ENCODE measurements around the gene FAM234B.

Gene FAM234B, protein sequence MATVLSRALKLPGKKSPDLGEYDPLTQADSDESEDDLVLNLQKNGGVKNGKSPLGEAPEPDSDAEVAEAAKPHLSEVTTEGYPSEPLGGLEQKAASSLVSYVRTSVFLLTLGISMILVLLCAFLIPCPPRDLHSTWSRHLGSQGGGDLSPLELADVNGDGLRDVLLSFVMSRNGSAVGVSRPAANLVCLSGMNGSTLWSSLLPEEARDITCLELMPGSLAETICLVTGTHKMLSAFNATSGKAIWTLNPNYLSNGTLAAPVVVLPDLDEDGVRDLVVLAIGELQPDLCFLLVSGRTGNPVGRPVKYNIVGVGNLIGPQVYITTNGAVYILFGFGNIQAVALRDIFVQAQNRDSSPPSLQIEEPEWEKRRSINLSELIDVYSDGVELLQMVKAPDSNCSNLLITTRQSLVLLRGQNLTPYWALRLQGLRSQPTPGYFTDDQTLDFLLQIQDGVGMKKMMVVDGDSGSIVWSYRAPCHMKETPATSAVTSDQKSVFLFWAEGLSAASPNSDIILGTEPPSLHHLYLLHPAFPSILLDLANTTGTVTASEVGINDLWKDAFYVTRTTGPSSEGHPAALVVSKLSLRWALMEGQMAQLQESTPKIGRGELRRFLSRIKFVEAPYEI

DNA sequence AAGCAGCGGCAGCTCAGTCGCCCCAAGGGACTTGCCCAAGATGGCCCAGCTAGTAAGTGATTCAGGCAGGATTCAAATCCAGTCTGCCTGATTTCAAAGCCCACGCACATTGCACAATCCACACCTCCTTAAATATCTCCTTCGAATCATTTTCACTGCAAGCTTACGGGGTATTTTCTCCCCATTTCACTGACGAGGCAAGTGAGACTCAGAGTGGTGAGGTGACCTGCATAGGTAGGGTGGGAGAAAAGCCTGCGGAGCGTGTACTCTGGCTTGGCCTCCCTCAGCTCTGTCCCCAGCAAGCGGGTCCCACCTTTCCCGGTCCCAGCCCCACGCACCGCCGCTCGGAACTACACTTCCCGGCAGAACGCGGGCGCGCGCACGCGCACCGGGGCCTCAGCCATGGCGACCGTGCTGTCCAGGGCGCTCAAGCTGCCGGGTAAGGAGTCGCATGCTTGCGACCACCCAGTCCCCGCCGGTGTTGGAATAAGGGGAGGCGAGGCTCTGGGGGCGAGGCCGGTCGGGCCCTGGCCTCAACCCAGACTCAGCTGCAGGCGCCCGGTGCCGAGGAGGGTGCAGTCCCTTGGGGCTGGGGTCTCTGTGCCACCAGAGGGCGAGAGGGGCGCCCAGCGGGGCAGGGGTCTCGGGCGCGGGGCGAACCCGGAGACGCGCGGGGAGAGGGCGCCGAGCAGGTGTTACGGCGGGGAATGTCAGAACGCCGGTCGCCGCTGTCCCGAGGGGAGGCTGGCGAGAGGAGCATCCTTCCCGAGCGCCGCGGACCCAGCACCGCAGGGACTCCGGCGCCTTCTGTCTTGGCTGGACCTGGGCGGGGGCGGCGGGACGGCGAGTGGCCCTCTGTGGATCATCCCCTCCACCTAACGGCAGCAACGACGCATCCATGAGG, at the start of gene FAM234B:
Gene FAM234B, plus strand, starts transcription at position 380 of the 904 bp plus-strand sequence. Its CDS starts 23 bp downstream, at position 403.
- peak; percentile 76 for DNase-seq (ENCODE audit: low spot score)

DNA sequence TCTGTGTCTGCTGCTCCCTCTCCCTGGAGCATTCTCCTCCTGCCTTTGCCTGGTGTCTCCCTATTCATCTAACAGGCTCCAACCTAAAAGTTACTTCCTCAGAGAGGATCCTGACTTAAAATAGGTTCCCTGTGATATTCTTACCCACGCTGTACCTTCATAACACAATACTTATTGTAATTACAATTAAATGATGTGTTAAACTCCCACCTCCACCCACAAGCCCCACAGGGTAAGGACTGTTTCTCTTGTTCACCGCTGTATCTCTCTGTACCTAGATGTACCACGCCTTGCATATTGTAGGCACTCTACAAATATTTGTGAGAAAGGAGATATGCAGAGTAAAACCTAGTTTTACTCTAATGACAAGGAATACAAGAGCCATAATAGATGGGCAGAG, 49.1 kb upstream of the FAM234B start:
- DNase-seq (ENCODE audit: low spot score), result no peak

DNA sequence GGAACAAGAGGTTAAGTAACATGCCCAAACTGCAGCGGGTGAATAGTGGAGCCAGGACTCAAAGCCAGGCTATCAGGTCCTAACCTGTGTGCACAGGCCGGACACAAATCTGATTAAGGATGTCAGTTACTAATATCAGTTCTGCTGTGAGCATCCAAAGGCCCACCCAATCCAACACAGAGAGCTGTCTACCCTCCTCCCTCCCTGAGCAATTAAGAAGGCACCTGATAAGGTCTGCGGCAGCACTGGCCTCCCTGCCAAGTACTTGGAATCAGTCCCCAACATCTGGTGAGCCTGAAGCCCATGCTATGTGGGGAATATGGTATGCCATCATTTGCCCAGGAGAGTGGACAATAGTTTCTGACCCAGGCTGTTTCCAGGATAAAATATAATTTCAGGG, 48.0 kb upstream of the FAM234B start:
- DNase-seq (ENCODE audit: low spot score), result no peak

DNA sequence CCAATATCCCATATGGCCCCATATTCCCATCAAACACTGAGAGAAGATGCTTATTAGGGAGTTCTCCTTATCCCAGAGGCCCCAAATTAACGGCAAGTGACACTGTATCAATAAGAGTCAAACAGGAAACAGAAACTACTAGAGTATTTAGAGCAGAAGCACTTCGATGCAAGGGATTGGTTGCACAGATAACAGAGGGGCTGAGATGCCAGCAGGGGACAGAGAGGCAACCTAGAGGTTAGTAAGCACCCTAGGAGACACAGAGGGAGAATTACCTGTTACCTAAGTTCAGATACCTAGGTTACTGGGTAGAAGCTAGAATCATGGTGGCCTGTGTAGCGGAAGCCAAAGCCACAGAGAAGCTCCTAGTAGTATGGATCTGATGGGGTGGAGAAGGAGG, 47.0 kb upstream of the FAM234B start:
- no peak for DNase-seq (ENCODE audit: low spot score)

DNA sequence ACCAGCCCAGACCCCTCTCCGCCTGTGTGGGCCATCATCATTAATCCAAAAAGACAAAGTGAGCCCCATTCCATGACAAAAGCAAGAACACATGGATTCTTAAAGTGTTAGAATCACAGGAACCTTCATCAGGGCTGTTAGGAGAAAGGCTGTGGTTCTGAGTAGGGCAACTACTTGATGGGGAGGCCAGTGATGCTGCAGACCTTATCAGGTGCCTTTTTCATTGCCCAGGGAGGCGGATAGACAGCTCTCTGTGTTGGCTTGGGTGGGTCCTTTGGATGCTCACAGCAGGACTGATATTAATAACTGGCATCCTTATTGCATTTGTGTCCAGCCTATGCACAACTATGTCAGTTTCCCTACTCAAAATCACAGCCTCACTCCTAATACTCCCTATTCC, 46.4 kb upstream of the FAM234B start:
- no peak for DNase-seq (ENCODE audit: low spot score)

DNA sequence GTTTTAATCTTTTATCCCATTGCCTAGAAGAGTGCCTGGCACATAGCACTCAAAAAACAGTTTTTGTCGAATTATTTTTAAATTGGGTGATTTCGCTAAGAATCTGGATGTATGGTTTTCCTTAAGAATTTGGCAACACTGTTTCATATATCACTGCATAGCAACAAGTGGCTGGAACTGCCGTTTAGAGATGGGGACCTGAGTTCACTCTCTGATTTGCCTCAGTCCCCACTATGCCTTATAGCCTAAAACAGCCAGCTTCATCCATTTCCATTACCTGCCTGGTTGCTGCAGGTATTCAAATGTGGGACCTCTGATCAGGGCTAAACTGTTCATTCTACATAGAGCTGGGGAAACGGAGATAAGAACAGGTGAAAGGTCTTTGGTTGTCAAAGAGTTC, 45.9 kb upstream of the FAM234B start:
- no peak for DNase-seq (ENCODE audit: low spot score)

DNA sequence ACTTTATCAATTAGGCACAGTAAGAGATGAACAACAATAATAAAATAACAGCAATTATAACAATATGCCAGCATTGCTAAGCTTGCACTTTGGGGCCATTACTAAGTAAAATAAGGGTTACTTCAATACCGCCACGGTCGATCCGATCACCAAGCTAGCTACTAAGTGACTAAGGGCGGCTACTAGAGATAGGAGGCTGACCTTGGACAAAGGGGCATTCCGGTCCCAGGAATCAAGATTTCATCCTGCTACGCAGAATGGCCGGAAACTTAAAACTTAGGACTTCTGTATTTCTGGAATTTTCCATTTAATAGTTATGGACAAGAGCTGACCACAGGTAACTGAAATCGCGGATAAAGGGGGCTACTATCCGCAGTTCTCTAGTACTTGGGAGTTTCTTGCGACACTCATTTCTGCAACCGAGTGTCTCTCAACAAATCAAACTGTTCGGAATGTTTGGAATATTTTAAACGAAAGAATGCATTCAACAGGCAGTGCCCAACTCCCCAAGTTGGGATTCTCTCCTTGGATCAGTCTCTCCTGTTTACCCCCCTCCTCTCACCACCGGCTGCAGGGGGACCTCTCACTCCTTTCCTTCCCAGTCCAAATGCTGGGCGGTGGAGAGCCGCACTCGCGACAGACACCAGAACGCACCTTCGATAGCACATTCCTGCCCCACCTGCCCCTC, 44.8 kb upstream of the FAM234B start:
- no peak for DNase-seq (ENCODE audit: low spot score)

DNA sequence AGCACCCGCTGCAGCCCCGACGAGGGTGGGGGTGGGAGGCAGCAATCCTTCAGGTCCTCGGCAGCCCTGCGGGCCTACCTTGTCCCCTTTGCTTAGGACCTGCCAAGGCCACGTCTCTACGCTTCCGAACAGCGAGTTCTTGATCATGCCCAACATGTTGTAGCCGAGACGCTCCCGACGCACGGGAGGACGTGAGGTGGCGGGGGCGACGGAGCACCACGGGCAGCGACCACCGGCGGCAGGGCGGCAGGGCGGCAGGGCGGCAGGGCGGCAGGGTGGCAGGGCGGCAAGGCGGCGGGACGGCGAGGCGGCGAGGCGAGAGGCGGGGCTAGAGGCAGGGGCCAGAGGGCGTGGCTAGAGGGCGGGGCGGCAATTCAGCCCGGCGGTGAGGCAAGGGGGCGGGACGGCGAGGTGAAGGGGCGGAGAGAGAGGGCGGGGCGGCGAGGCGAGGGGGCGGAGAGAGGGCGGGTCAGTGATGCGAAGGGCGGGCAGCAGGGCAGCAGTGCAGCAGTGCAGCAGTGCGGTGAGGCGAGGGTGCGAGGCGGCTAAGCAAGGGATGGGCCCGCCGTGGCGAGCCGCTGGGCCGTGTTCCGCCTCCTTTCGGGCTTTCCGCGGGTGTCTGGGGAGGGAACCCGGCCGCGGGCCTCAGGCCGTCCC, 44.1 kb upstream of the FAM234B start, which contains the start of gene HEBP1:
Gene HEBP1, minus strand, starts transcription at position 307 of the 657 bp plus-strand sequence. Its CDS starts 151 bp downstream, at position 156.
- peak; percentile 93 for DNase-seq (ENCODE audit: low spot score)

DNA sequence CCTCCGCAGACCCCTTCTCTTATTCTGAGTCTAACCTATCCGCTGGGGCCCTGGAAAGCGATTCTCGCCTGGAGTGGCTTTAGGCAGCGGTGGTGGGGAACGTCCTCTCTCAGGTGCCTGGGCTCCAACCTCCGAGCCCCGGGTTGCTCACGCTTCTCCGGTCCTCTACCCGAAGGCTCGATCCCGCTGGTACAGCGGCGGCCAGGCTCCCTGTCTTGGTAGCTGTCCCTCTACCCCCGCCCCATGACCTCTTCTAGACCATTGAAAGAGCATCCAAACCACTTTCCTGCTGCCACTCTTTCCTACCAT, 43.6 kb upstream of the FAM234B start:
- DNase-seq (ENCODE audit: low spot score), result peak; percentile 74

DNA sequence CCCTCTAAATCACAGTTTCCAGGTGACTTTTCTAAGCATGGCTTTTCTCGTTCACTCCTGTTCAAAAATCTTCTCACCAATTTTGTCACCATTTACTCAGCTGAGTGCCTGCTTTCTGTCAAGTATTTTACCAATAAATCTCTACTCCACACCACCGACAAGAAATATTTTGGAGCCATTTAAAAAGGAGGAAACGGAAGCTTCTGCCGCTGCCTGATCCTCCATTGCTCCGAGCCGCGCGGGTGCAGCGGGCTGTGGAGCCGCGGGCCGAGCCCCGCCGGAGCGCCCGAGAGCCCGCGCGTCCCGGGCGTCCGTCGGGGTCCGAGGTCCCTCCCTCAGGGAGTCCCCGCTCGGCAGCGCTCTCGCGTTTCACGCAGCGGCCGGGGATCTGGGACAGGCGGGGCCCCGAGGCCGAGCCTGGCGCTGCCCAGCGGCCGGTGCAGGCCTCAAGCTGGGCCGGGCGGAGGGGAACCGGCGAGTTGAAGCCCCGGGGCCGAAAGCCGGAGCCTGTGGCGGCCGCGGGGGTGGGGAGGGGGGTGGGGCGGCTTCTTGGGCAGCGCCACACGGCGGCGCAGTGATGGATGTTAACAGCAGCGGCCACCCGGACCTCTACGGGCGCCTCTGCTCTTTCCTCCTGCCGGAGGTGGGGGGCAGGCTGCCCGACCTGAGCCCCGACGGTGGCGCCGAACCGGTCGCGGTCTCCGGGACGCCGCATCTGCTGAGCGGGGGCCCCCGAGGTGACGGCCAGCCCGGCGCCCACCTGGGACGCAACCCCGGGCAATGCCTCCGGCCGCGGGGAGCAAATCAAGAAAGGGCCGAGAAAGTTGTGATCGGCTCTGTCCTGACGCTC, 43.0 kb upstream of the FAM234B start:
- peak; percentile 74 for DNase-seq (ENCODE audit: low spot score)

DNA sequence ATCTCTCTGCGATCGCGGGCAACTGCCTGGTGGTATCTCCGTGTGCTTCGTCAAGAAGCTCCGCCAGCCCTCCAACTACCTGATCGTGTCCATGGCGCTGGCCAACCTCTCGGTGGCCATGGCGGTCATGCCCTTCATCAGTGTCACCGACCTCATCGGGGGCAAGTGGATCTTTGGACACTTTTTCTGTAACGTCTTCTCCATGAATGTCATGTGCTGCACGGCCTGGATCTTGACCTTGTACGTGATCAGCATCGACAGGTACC, 42.5 kb upstream of the FAM234B start:
- DNase-seq (ENCODE audit: low spot score), result no peak

DNA sequence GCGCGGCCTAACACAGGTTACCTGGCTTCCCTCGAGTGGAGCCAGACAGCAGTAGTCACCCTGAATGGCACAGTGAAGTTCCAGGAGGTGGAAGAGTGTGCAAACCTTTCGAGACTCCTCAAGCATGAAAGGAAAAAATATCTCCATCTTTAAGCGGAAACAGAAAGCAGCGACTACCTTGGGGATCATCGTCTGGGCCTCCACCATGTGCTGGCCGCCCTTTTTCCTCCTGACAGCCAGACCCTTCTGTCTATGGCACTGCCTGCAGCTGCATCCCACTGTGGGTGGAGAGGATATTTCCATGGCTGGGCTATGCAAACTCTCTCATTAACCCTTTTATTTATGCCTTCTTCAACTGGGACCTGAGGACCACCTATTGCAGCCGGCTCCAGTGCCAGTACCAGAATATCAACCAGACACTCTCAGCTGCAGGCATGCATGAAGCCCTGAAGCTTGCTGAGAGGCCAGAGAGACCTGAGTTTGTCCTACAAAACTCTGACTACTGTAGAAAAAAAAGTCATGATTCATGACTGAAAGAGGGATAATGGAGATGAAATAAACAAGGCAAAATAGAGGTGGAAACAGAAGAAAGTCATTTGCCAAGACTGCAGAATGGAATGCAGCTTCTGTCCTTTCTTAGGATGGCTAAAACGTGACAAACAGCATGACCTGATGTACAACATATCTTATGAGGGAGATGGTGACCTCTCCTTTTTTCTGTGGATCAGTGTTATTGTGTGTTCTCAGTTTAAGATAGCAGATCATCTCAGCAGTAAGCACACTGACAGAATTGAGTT, 41.7 kb upstream of the FAM234B start:
- no peak for DNase-seq (ENCODE audit: low spot score)

DNA sequence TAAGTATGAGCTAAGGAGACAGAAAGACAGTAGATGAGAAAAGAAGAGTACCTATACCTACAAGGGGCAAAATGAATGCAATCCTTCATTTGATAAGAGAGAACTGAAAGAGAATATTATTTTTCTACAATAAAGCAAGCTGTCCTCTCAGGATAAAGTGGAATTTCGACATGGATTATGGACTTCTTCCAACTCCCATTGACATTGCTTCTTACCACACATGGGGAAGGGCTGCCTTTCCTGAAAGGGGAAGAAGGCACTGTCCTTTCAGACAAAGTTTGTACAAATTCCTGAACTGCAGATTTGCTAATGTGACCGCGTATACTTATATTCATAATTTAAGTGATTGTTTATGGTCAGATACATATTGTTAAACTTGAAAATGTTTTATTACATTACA, 39.8 kb upstream of the FAM234B start:
- DNase-seq (ENCODE audit: low spot score), result no peak

DNA sequence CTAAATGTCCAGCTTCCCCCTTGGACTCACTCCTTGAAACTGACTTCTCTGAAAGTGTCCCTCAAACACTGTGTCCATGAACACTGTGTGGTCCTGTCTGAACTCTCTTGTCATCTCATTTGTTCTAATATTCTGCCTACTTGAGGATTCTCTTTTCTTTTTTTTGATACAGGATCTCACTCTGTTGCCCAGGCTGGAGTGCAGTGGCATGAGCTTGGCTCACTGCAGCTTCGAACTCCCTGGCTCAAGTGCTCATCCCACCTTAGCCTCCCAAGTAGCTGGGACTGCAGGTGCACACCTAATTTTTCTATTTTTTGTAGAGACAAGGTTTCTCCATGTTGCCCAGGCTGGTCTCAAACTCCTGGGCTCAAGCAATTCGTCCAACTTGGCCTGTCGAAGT, 39.2 kb upstream of the FAM234B start:
- DNase-seq (ENCODE audit: low spot score), result no peak

DNA sequence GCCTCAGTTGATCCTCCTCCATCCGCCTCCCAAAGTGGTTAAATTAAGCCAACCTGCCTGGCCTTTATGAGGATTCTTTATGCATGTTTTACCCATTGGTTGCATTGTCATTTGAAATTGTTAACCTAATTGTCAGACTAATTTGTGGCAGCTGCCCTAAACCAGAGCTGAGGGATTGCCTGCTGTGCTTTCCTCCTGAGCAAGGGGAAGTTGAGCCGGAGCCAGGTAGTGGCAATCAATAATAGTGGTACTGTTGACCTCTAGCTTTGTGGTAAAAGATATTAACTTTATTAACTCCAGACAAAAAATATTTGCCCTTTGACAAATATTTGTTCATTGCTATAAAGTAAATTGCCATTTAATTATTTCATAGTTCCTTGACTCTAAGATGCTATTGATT, 38.5 kb upstream of the FAM234B start:
- no peak for DNase-seq (ENCODE audit: low spot score)

DNA sequence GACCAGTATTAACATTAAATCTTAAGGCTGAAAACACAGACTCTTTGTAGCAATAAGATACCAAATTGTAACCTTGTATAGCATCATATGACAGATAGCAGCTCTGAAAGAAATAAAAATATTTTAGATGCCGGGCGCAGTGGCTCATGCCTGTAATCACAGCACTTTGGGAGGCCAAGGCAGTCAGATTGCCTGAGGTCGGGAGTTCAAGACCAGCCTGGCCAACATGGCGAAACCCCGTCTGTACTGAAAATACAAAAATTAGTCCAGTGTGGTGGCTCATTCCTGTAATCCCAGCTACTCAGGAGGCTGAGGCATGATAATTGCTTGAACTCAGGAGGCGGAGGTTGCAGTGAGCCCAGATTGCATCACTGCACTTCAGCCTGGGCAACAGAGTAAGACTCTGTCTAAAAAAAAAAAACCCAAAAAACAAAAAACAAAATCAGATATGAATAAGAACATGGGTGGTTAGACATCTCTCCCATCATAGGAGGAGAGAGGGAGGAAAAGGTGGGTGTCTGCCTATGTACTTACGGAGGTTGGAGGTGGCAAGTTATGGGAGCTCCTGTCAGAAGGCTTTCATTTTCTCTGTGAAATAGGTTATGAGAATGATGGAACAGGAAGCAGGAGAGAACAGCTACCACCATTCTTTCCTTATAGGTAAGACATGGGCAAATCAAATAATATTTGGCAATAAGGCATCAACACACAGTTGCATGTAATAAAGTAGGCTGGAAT, 36.5 kb upstream of the FAM234B start:
- no peak for DNase-seq (ENCODE audit: low spot score)

DNA sequence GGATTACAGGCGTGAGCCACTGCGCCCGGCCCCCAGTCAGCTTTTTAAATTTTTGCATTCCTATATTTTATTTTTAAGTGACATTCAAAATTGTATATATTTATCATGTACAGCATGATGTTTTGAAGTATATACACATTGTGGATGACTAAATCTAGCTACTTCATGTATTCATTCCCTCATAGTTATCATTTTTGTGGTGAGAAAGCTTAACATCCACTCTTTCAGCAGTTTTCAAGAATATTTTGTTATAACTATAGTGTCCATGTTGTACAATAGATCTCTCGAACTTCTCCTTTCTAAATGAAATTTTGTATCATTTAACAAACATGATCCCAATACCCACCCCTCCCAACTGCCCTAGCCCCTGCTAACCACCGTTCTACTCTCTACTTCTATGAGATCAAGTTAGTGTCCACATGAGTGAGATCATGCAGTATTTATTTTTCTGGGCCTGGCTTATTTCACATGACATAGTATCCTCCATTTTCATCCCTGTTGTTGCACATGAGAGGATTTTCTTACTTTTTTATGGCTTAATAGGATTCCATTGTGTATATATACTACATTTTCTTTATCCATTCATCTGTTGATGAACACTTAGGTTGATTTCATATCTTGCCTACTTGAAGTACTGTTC, 35.3 kb upstream of the FAM234B start:
- DNase-seq (ENCODE audit: low spot score), result no peak

DNA sequence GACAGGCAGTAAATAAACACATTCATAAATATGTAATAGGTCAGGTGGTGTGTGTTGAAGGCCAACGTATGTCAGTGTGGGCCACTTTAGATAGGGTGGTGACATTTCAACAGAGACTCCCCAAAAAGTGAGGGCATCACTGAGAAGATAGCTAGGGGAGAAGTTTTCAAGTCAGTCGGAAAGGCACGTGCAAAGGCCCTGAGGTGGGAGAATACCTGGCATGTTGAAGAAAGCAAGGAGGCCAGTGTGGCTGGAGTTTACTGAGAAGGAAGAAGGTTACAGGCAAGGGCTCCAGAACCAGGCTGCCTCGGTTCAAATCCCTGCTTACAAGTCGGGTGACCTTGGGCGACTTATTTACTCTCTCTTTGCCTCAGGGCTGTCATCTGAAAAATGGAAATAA, 33.1 kb upstream of the FAM234B start:
- no peak for DNase-seq (ENCODE audit: low spot score)

DNA sequence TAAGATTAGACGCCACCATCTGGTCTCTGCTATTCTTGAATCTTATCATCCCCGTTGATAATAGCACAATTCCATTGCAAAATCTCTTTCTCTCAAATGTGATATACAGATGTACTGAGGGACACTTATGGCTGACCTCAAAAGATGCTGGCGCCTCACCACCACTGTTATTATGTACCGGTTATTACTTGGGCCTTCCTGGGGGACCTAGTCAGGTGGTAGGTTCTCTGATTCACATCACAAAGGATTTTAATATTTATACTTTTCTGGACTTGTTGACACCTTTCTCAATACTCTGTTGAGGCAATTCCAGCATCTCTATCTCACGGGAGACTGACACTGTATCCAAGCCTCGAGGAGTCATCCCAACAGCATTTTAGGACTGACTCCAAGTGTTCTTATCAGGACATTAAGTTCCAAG, 21.3 kb upstream of the FAM234B start:
- no peak for DNase-seq (ENCODE audit: low spot score)

Data from SW480 (cell line).